SK-N-SH (cell line): ENCODE results near the gene PHLDB2. TPM values are rescaled to one million over a fixed set of nuclear protein-coding genes. Genes with fewer than 3 reads are reported as not detected.

ENCODE experiments used
- CTCF ChIA-PET: fragments of 300-600, 350-600 bp; formaldehyde crosslinking; extraction: SDS; loops from one replicate; lab custom pipeline; 2021; lab: Yijun Ruan, JAX
- POLR2A ChIA-PET: fragments of 350-600 bp; sonication (Branson Sonifier 250); formaldehyde crosslinking; extraction: SDS; loops from one replicate; lab custom pipeline; 2020; ENCODE audit warnings: antibody characterized with exemption, inconsistent platforms; lab: Yijun Ruan, JAX
- DNase-seq: peaks from one replicate; pipeline ENCODE4 v3.0.0; 2012
- H2AFZ ChIP-seq: fragments of 200-600 bp; sonication (generic); 2 replicates; pipeline ENCODE4 v1.8.1; 2016; ENCODE audit warnings: antibody characterized with exemption, mild to moderate bottlenecking, low read depth
- H3F3A ChIP-seq: fragments of 200-600 bp; sonication (generic); replicated peaks from 2 replicates; pipeline ENCODE3; 2016; ENCODE audit warnings: antibody characterized with exemption, mild to moderate bottlenecking; ENCODE audit not compliant: insufficient read depth
- H3K27ac ChIP-seq, 2 experiments: fragments of 200-500 bp in 1 of 2; fragments of 200-600 bp in 1 of 2; sonication (Bioruptor generic) in 1 of 2; sonication (generic), shearing (Covaris generic) in 1 of 2; 2 replicates each; pipeline versions ENCODE4 v1.5.1 to v1.6.1; 2014 to 2016; ENCODE audit warnings: low read depth in 2 of 2, inconsistent platforms in 1 of 2, low read length in 1 of 2, mild to moderate bottlenecking in 1 of 2, mixed read lengths in 1 of 2
- H3K27me3 ChIP-seq: fragments of 200-600 bp; sonication (generic), shearing (Covaris generic); 2 replicates; pipeline ENCODE4 v1.6.1; 2016; ENCODE audit warnings: mixed run types; ENCODE audit not compliant: insufficient read depth
- H3K36me3 ChIP-seq, 2 experiments: fragments of 200-500 bp in 1 of 2; fragments of 200-600 bp in 1 of 2; sonication (Bioruptor generic) in 1 of 2; sonication (generic) in 1 of 2; replicated peaks in 1 of 2; 2 replicates each; pipeline versions ENCODE3 to v1.5.1; 2014 to 2016; ENCODE audit warnings: low read length in 1 of 2, mild to moderate bottlenecking in 1 of 2; ENCODE audit not compliant: insufficient read depth in 2 of 2, control insufficient read depth in 1 of 2
- H3K4me1 ChIP-seq, 2 experiments: fragments of 200-500 bp in 1 of 2; fragments of 200-600 bp in 1 of 2; sonication (Bioruptor generic) in 1 of 2; sonication (generic), shearing (Covaris generic) in 1 of 2; 2 replicates each; pipeline versions ENCODE4 v1.5.1 to v1.6.1; 2014 to 2016; ENCODE audit warnings: low read depth in 1 of 2, low read length in 1 of 2, mixed run types in 1 of 2; ENCODE audit not compliant: insufficient read depth in 2 of 2, control insufficient read depth in 1 of 2
- H3K4me2 ChIP-seq: fragments of 200-600 bp; sonication (generic), shearing (Covaris generic); 2 replicates; pipeline ENCODE4 v1.6.1; 2017; ENCODE audit warnings: mixed run types
- H3K4me3 ChIP-seq, 2 experiments: fragments of 200-500 bp in 1 of 2; fragments of 200-600 bp in 1 of 2; sonication (Bioruptor generic) in 1 of 2; sonication (generic), shearing (Covaris generic) in 1 of 2; 2 replicates each; pipeline versions ENCODE4 v1.5.1 to v1.8.1; 2014 to 2016; ENCODE audit warnings: low read depth in 2 of 2, inconsistent platforms in 1 of 2, low read length in 1 of 2, mild to moderate bottlenecking in 1 of 2, mixed read lengths in 1 of 2, moderate library complexity in 1 of 2
- H3K79me2 ChIP-seq: fragments of 200-600 bp; sonication (generic); 2 replicates; pipeline ENCODE4 v1.8.1; 2017; ENCODE audit warnings: mild to moderate bottlenecking; ENCODE audit not compliant: insufficient read depth
- H3K9ac ChIP-seq: fragments of 200-600 bp; sonication (generic); 2 replicates; pipeline ENCODE4 v1.6.1; 2017; ENCODE audit warnings: mixed run types
- H3K9me2 ChIP-seq: fragments of 200-600 bp; sonication (generic); 2 replicates; pipeline ENCODE4 v1.6.1; 2017; ENCODE audit warnings: mixed run types
- H3K9me3 ChIP-seq: fragments of 200-600 bp; sonication (generic); 2 replicates; pipeline ENCODE4 v1.6.1; 2017; ENCODE audit warnings: mixed run types, mild to moderate bottlenecking, moderate library complexity
- H4K20me1 ChIP-seq: fragments of 200-600 bp; sonication (generic); 2 replicates; pipeline ENCODE4 v1.6.1; 2017; ENCODE audit warnings: mild to moderate bottlenecking, mixed run types; ENCODE audit not compliant: insufficient read depth
- EP300 ChIP-seq, 2 experiments: IDR thresholded peaks; 2 replicates each; pipeline versions ENCODE4 v1.4.0 to v1.6.1; 2012; ENCODE audit warnings: borderline replicate concordance in 1 of 2, low read depth in 1 of 2, low read length in 1 of 2
- EZH2phosphoT487 ChIP-seq: fragments of 200-600 bp; sonication (generic); IDR thresholded peaks from 2 replicates; pipeline ENCODE4 v1.6.1; 2017; ENCODE audit warnings: low read depth, mixed run types, mild to moderate bottlenecking, antibody characterized with exemption, moderate library complexity, borderline replicate concordance
- FOXJ3 ChIP-seq: sonication (generic); formaldehyde crosslinking; IDR thresholded peaks from 2 replicates; pipeline ENCODE4 v1.5.1; 2020; ENCODE audit warnings: mild to moderate bottlenecking, missing genetic modification reagents
- GABPA ChIP-seq: IDR thresholded peaks from 2 replicates; pipeline ENCODE4 v1.4.0; 2012; ENCODE audit warnings: low read depth, mild to moderate bottlenecking
- GATA2 ChIP-seq: sonication (generic); formaldehyde crosslinking; IDR thresholded peaks from 2 replicates; pipeline ENCODE4 v1.5.0; 2020; ENCODE audit warnings: mild to moderate bottlenecking, missing genetic modification reagents
- NRF1 ChIP-seq: IDR thresholded peaks from 2 replicates; pipeline ENCODE4 v1.6.1; 2012; ENCODE audit warnings: low read depth, mild to moderate bottlenecking, low read length
- PBX3 ChIP-seq: IDR thresholded peaks from 2 replicates; pipeline ENCODE4; 2012
- POLR2AphosphoS5 ChIP-seq: IDR thresholded peaks from 2 replicates; pipeline ENCODE4 v1.6.1; 2012; ENCODE audit warnings: low read depth, low read length
- RAD21 ChIP-seq: IDR thresholded peaks from 2 replicates; pipeline ENCODE4 v1.6.1; 2012; ENCODE audit warnings: mild to moderate bottlenecking, low read length
- RXRA ChIP-seq: IDR thresholded peaks from 2 replicates; pipeline ENCODE4 v1.4.0; 2012; ENCODE audit warnings: low read depth, mild to moderate bottlenecking, borderline replicate concordance
- SIN3A ChIP-seq: IDR thresholded peaks from 2 replicates; pipeline ENCODE4 v1.6.1; 2012; ENCODE audit warnings: low read depth, mild to moderate bottlenecking, low read length, moderate library complexity, borderline replicate concordance
- YY1 ChIP-seq: IDR thresholded peaks from 2 replicates; pipeline ENCODE4 v1.4.0; 2012; ENCODE audit warnings: low read depth, mild to moderate bottlenecking
- ZBTB33 ChIP-seq: IDR thresholded peaks from 2 replicates; pipeline ENCODE4 v1.4.0; 2012; ENCODE audit warnings: low read depth, borderline replicate concordance
- WGBS: methylation state at CpG from one replicate; pipeline ENCODE4 v1.1.6; 2017; ENCODE audit warnings: low lambda C conversion rate; 5-methylcytosine and 5-hydroxymethylcytosine counted together
- polyA plus RNA-seq, 3 experiments: library from polyadenylated mRNA; depleted of rRNA; stranded (reverse); fragments of >200 nt; gene quantifications; 2 replicates each; pipeline ENCODE4 v1.2.3, GENCODE V29; 2012
- TF ChIP-seq, protein P1 (sequence below): IDR thresholded peaks from 2 replicates; pipeline ENCODE4 v1.4.0; 2012; ENCODE audit warnings: low read depth, borderline replicate concordance
- TF ChIP-seq, protein P2 (sequence below): IDR thresholded peaks from 2 replicates; pipeline ENCODE4 v1.6.1; 2012; ENCODE audit warnings: mild to moderate bottlenecking, low read depth, low read length, moderate library complexity

The PHLDB2 gene
- polyA plus RNA-seq, 1 of the 3 experiments (the other 2 are of a cell fraction) = 18.0 TPM

- TF ChIP-seq PBX3 (no peak), EZH2phosphoT487 (no peak), NRF1 (no peak)
- TF ChIP-seq, protein P1, sequence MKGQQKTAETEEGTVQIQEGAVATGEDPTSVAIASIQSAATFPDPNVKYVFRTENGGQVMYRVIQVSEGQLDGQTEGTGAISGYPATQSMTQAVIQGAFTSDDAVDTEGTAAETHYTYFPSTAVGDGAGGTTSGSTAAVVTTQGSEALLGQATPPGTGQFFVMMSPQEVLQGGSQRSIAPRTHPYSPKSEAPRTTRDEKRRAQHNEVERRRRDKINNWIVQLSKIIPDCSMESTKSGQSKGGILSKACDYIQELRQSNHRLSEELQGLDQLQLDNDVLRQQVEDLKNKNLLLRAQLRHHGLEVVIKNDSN = no peak
- TF ChIP-seq, all 33 proteins: peak for 0
Measured at GRCh38 chr3:112017091-112017490, 158.0 kb downstream of the PHLDB2 start (continued).

DNA sequence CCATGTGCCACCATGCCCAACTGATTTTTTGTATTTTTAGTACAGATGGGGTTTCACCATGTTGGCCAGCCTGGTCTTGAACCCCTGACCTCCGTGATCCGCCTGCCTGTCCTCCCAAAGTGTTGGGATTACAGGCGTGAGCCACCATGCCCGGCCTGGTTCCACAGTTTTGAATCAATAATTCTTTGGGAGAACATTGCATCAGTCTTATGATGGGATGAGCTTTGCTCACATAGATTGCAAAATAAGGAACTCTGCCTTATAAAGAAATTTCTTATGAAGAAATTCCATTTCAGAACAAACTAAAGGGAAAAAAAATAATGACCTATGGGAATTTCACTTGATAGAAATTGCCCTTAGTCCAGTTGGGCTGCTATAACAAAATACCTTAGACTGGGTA lies 159.6 kb downstream of the PHLDB2 start:
- 89% methylated on average over 4 of the region's 4 CpGs for WGBS
- no peaks in the 10 kb centered on the region for H3K27me3 ChIP-seq
- peaks cover 0 to under 1% of the 10 kb centered on the region in 2 experiments for H3K36me3 ChIP-seq
- no peak overlapping the region for H3K4me2 ChIP-seq
- DNase-seq = no peak
- no peaks in the 10 kb centered on the region for H3K9me2 ChIP-seq
- H3K27ac ChIP-seq = no peak overlapping the region
- H3K9me3 ChIP-seq = no peaks in the 10 kb centered on the region
- H4K20me1 ChIP-seq = no peaks in the 10 kb centered on the region
- H3K9ac ChIP-seq = no peak overlapping the region
- H3K4me3 ChIP-seq = no peak overlapping the region
- POLR2A ChIA-PET = no interaction called here
- no peak overlapping the region for H2AFZ ChIP-seq
- H3K4me1 ChIP-seq = peaks cover 0 to 8% of the 10 kb centered on the region in 2 experiments; a peak in 2 of 4 replicates
- CTCF ChIA-PET = interaction anchor here (7.3 kb wide), 1 partner anchor 30 kb away, joined by 90 read pairs; no protein-coding TSS in a partner anchor
- H3K79me2 ChIP-seq = no peaks in the 10 kb centered on the region
- no peaks in the 10 kb centered on the region for H3F3A ChIP-seq
- TF ChIP-seq FOXJ3 = no peak
- no peak for TF ChIP-seq RAD21
- no peak for TF ChIP-seq SIN3A
- no peak for TF ChIP-seq GABPA
- TF ChIP-seq POLR2AphosphoS5 = no peak
- no peak for TF ChIP-seq EP300 (IDR thresholded peaks at IDR 0.05; ENCODE audit: borderline replicate concordance in 1 of 2, low read depth in 1 of 2, low read length in 1 of 2)
- no peak for TF ChIP-seq ZBTB33
- no peak for TF ChIP-seq YY1
- no peak for TF ChIP-seq GATA2
- TF ChIP-seq, protein P2, sequence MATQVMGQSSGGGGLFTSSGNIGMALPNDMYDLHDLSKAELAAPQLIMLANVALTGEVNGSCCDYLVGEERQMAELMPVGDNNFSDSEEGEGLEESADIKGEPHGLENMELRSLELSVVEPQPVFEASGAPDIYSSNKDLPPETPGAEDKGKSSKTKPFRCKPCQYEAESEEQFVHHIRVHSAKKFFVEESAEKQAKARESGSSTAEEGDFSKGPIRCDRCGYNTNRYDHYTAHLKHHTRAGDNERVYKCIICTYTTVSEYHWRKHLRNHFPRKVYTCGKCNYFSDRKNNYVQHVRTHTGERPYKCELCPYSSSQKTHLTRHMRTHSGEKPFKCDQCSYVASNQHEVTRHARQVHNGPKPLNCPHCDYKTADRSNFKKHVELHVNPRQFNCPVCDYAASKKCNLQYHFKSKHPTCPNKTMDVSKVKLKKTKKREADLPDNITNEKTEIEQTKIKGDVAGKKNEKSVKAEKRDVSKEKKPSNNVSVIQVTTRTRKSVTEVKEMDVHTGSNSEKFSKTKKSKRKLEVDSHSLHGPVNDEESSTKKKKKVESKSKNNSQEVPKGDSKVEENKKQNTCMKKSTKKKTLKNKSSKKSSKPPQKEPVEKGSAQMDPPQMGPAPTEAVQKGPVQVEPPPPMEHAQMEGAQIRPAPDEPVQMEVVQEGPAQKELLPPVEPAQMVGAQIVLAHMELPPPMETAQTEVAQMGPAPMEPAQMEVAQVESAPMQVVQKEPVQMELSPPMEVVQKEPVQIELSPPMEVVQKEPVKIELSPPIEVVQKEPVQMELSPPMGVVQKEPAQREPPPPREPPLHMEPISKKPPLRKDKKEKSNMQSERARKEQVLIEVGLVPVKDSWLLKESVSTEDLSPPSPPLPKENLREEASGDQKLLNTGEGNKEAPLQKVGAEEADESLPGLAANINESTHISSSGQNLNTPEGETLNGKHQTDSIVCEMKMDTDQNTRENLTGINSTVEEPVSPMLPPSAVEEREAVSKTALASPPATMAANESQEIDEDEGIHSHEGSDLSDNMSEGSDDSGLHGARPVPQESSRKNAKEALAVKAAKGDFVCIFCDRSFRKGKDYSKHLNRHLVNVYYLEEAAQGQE = no peak
- TF ChIP-seq RXRA = no peak
